Keratinocyte (primary cell): ENCODE data around the gene PNPLA7. TPM values are rescaled to one million over a fixed set of nuclear protein-coding genes. Genes with fewer than 3 reads are reported as not detected.

Experiments
- DNase-seq: peaks from one replicate; pipeline ENCODE4 v3.0.0-alpha.2; 2011; ENCODE audit warnings: low read depth, missing footprints, low spot score
- FAIRE-seq: peaks from 2 replicates; lab custom pipeline; 2011; peaks lifted over from hg19 to GRCh38; lab: Jason Lieb, UNC
- H2AFZ ChIP-seq: 2 replicates; pipeline ENCODE4 v1.6.0; 2012; ENCODE audit warnings: low read length, control low read depth, inconsistent platforms; ENCODE audit not compliant: control insufficient read depth
- H3K27ac ChIP-seq: 2 replicates; pipeline ENCODE4 v1.5.1; 2011; ENCODE audit warnings: low read length; ENCODE audit not compliant: control insufficient read depth, insufficient read depth
- H3K27me3 ChIP-seq: 3 replicates; pipeline ENCODE4 v1.6.0; 2011; ENCODE audit warnings: low read length; ENCODE audit not compliant: control insufficient read depth, insufficient read depth; ENCODE audit errors: extremely low read depth
- H3K36me3 ChIP-seq, 2 experiments: 2 replicates in 1 of 2; 3 replicates in 1 of 2; pipeline ENCODE4 v1.5.1; 2011; ENCODE audit warnings: low read length in 2 of 2, mild to moderate bottlenecking in 1 of 2; ENCODE audit not compliant: control insufficient read depth in 2 of 2, insufficient read depth in 2 of 2; ENCODE audit errors: extremely low read depth in 1 of 2
- H3K4me1 ChIP-seq: 3 replicates; pipeline ENCODE4 v1.5.1; 2011; ENCODE audit warnings: low read length; ENCODE audit not compliant: control insufficient read depth, insufficient read depth; ENCODE audit errors: extremely low read depth
- H3K4me2 ChIP-seq: 3 replicates; pipeline ENCODE4 v1.6.0; 2011; ENCODE audit warnings: low read depth, low read length; ENCODE audit not compliant: control insufficient read depth, insufficient read depth; ENCODE audit errors: extremely low read depth
- H3K4me3 ChIP-seq, 3 experiments: fragments of 200-600 bp in 1 of 3; sonication (generic) in 1 of 3; 2 replicates in 2 of 3; 3 replicates in 1 of 3; pipeline ENCODE4 v1.5.1; 2011 to 2016; ENCODE audit warnings: low read length in 3 of 3, mild to moderate bottlenecking in 3 of 3, control low read depth in 2 of 3, inconsistent platforms in 1 of 3, low read depth in 1 of 3, mixed read lengths in 1 of 3, mixed run types in 1 of 3, moderate library complexity in 1 of 3; ENCODE audit not compliant: control insufficient read depth in 2 of 3, insufficient read depth in 2 of 3; ENCODE audit errors: extremely low read depth in 1 of 3
- H3K79me2 ChIP-seq: 2 replicates; pipeline ENCODE4 v1.6.0; 2012; ENCODE audit warnings: low read length; ENCODE audit not compliant: control insufficient read depth, insufficient read depth
- H3K9ac ChIP-seq: 3 replicates; pipeline ENCODE4 v1.6.0; 2011; ENCODE audit warnings: low read length; ENCODE audit not compliant: control insufficient read depth, insufficient read depth; ENCODE audit errors: extremely low read depth
- H3K9me1 ChIP-seq: 3 replicates; pipeline ENCODE4 v1.6.0; 2011; ENCODE audit warnings: low read length; ENCODE audit not compliant: control insufficient read depth, insufficient read depth; ENCODE audit errors: extremely low read depth
- H3K9me3 ChIP-seq: 2 replicates; pipeline ENCODE4 v1.5.1; 2012; ENCODE audit warnings: low read depth, low read length; ENCODE audit not compliant: control insufficient read depth
- H4K20me1 ChIP-seq: 3 replicates; pipeline ENCODE4 v1.6.0; 2011; ENCODE audit warnings: low read length; ENCODE audit not compliant: control insufficient read depth, insufficient read depth; ENCODE audit errors: extremely low read depth
- CTCF ChIP-seq, 3 experiments: IDR thresholded peaks in 1 of 3; conservative IDR thresholded peaks in 1 of 3; optimal IDR thresholded peaks in 1 of 3; 2 replicates in 2 of 3; 3 replicates in 1 of 3; pipeline versions ENCODE3 to v1.5.1; 2011; ENCODE audit warnings: low read length in 3 of 3, mild to moderate bottlenecking in 3 of 3, moderate library complexity in 2 of 3, control low read depth in 1 of 3, inconsistent platforms in 1 of 3; ENCODE audit not compliant: insufficient read depth in 2 of 3; ENCODE audit errors: extremely low read depth in 1 of 3
- EZH2 ChIP-seq: IDR thresholded peaks from one replicate; pipeline ENCODE4 v1.6.1; 2012; ENCODE audit warnings: inconsistent platforms, mild to moderate bottlenecking, low read length, moderate library complexity
- dilution Hi-C: fragments of 300-500 bp; cut with MboI; formaldehyde crosslinking; loops from one replicate; pipeline ENCODE4 v1.7.0; 2020; ENCODE audit warnings: low sequenced_read_pairs; ENCODE audit not compliant: extremely low pct_ligation_motif_present
- polyA plus RNA-seq, 5 experiments: library from polyadenylated mRNA; depleted of rRNA in 3 of 5; stranded (reverse) in 3 of 5; stranded (forward) in 1 of 5; unstranded in 1 of 5; fragments of >200 nt; gene quantifications; 1 replicate in 1 of 5; 2 replicates in 3 of 5; 3 replicates in 1 of 5; pipeline versions ENCODE4 v1.2.1 to v1.2.3, GENCODE V29; 2011 to 2012; ENCODE audit warnings: missing spikeins in 2 of 5, low read depth in 1 of 5, low replicate concordance in 1 of 5

Gene PNPLA7
- polyA plus RNA-seq, 1 donor (not counting 4 experiments of a cell fraction or from before 2014, with no cell fraction given) = 0.34 TPM

DNA sequence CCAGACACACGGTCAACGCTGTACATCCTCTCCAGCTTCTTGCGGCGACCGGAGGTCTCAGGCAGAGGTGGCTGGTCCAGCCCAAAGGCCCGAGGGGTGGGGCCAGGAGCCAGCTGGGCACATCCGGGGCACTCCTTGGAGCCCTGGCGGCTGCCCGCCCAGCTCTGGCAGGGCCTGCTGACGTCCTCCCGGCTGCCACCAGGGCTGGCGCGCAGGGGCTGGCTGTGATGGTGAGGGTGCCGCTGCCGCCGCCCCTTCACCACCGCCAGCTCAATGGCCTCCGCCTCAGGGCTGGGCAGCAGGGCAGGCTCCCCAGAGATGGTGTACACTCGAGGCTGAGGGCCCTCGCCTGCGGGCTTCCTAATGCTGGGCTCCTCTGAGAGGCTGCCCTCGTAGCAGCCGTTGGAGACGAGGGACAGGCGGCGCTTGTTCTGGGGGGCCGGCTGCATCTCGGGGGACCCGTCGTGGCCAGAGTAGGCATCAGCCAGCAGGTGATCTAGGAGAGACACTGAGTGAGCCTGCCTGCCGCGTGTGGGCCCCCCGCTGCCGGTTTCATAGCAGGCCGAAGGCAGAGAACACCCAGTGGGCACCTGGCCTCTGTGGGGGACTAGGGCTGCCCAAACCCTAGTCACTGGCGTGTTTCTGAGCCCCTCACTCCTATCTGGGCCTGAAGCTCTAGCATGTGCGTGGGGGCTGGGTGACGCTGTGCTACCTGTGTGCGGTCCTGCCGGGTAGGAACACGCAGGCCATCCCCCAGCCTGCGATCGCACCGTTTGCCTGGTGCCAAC is 92.6 kb downstream of the PNPLA7 start:
- dilution Hi-C loops = no loop called here
- Histone ChIP-seq H4K20me1 (no peaks in the 10 kb centered on the region), H3K36me3 (peaks cover 0 to 9% of the 10 kb centered on the region in 2 experiments), H3K27me3 (peaks cover 8% of the 10 kb centered on the region), H3K79me2 (peaks cover 7% of the 10 kb centered on the region), H3K4me1 (peaks cover 18% of the 10 kb centered on the region), H3K9me1 (no peaks in the 10 kb centered on the region), H3K9me3 (no peaks in the 10 kb centered on the region), H2AFZ (no peak overlapping the region), H3K4me2 (peak overlapping the region; percentile 73), H3K4me3 (peak overlapping the region; percentile 70 to 85 (median 74)), H3K9ac (no peak overlapping the region), H3K27ac (no peak overlapping the region)
- no peak for TF ChIP-seq CTCF (optimal IDR thresholded peaks at IDR 0.05 in 1 of 3, IDR thresholded peaks at IDR 0.05 in 1 of 3, conservative IDR thresholded peaks at IDR 0.05 in 1 of 3; ENCODE audit: extremely low read depth in 1 of 3, insufficient read depth in 2 of 3, low read length in 3 of 3)
- TF ChIP-seq EZH2 = no peak
- no peak for FAIRE-seq
- DNase-seq = no peak

DNA sequence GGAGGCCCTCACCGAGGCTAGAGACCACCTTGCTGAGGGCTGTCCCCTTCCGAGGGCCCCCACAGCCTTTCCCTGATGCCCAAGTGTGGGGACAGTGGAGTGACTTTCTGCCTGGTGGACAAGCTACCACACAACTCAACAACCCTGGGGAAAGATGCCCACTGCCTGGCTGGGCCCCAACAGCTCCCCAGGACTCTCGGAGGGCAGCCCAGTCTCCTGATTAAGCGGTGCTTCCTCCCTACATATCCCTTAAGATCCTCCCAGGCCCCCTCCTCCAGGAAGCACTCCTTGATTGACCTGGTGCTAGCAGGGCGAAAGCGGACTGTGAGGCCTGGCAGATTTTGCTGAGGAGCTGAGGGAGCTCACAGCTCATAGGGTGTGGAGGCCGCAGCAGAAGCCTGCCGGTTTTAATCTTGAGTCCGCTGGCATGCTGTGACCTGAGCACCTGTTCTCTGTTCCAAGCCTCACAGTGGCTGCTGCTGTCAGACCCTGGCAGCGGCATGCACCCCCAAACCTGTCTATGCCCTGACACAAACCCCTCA is 93.3 kb downstream of the PNPLA7 start:
- Histone ChIP-seq H3K36me3 (peaks cover 0 to 11% of the 10 kb centered on the region in 2 experiments), H3K27me3 (peaks cover 1% of the 10 kb centered on the region), H3K9me3 (no peaks in the 10 kb centered on the region), H4K20me1 (no peaks in the 10 kb centered on the region), H3K27ac (no peak overlapping the region), H3K9ac (no peak overlapping the region), H3K4me3 (no peak overlapping the region), H3K9me1 (no peaks in the 10 kb centered on the region), H3K4me2 (no peak overlapping the region), H2AFZ (no peak overlapping the region), H3K4me1 (peaks cover 18% of the 10 kb centered on the region), H3K79me2 (peaks cover 7% of the 10 kb centered on the region)
- dilution Hi-C loops = no loop called here
- TF ChIP-seq EZH2 (no peak), CTCF (optimal IDR thresholded peaks at IDR 0.05 in 1 of 3, IDR thresholded peaks at IDR 0.05 in 1 of 3, conservative IDR thresholded peaks at IDR 0.05 in 1 of 3; ENCODE audit: extremely low read depth in 1 of 3, insufficient read depth in 2 of 3, low read length in 3 of 3) (no peak)
- FAIRE-seq = no peak
- no peak for DNase-seq
